GM12878 (cell line): ENCODE measurements around the gene TCF7L2. TPM values are rescaled to one million over a fixed set of nuclear protein-coding genes. Genes with fewer than 3 reads are reported as not detected.

Experiments used
- ATAC-seq: fragments of 200-7000 bp; cut with Tn5 transposase; 3 replicates; pipeline ENCODE4 v1.9.1; 2020; ENCODE audit warnings: mild to moderate bottlenecking, moderate library complexity
- BruUV-seq: library from RNA; stranded (reverse); fragments of 400-500 nt; replicated peaks from 2 replicates; lab custom pipeline; 2021; lab: Mats Ljungman, UMichigan
- CTCF ChIA-PET: fragments of 300-600 bp; sonication (Branson Sonifier 250); formaldehyde crosslinking; extraction: SDS; loops from one replicate; lab custom pipeline; 2021; ENCODE audit warnings: inconsistent platforms; lab: Yijun Ruan, JAX
- POLR2A ChIA-PET: fragments of 350-600 bp; formaldehyde crosslinking; extraction: SDS; loops from one replicate; lab custom pipeline; 2021; ENCODE audit warnings: inconsistent platforms; lab: Charles Lee
- RAD21 ChIA-PET: fragments of 300-600 bp; sonication (Branson Sonifier 250); formaldehyde crosslinking; loops from one replicate; lab custom pipeline; 2023; ENCODE audit warnings: antibody characterized with exemption; ENCODE audit not compliant: unreplicated experiment; lab: Charles Lee
- SMC1A ChIA-PET: fragments of 300-600 bp; sonication (Branson Sonifier 250); formaldehyde crosslinking; loops from one replicate; lab custom pipeline; 2023; ENCODE audit not compliant: unreplicated experiment, uncharacterized antibody; lab: Charles Lee
- DNase-seq: peaks from one replicate; pipeline ENCODE4 v3.0.0-alpha.2; 2011; ENCODE audit warnings: low read depth, low spot score
- FAIRE-seq: peaks from 3 replicates; lab custom pipeline; 2011; peaks lifted over from hg19 to GRCh38; lab: Jason Lieb, UNC
- H2AFZ ChIP-seq: 2 replicates; pipeline ENCODE4 v1.6.0; 2011; ENCODE audit warnings: low read depth, low read length, control low read depth; ENCODE audit not compliant: control insufficient read depth
- H3K27ac ChIP-seq: 2 replicates; pipeline ENCODE4 v1.5.1; 2011; ENCODE audit warnings: control low read depth; ENCODE audit not compliant: control insufficient read depth, insufficient read depth
- H3K27me3 ChIP-seq, 2 experiments: replicated peaks in 1 of 2; 2 replicates each; pipeline versions ENCODE4 v1.6.0 to v1.6.1; 2011; ENCODE audit warnings: low read length in 1 of 2; ENCODE audit not compliant: control insufficient read depth in 2 of 2, insufficient read depth in 2 of 2
- H3K36me3 ChIP-seq, 2 experiments: 2 replicates each; pipeline ENCODE4 v1.5.1; 2011; ENCODE audit warnings: low read length in 1 of 2; ENCODE audit not compliant: control insufficient read depth in 2 of 2, insufficient read depth in 2 of 2
- H3K4me1 ChIP-seq: 2 replicates; pipeline ENCODE4 v1.6.1; 2011; ENCODE audit warnings: mild to moderate bottlenecking, low read length, moderate library complexity, mixed read lengths; ENCODE audit not compliant: control insufficient read depth, insufficient read depth
- H3K4me2 ChIP-seq: 2 replicates; pipeline ENCODE4 v1.6.0; 2011; ENCODE audit warnings: control low read depth; ENCODE audit not compliant: control insufficient read depth, insufficient read depth
- H3K4me3 ChIP-seq: fragments of 200-600 bp; sonication (generic); 2 replicates; pipeline ENCODE4 v1.5.1; 2016
- H3K79me2 ChIP-seq: 2 replicates; pipeline ENCODE4 v1.6.0; 2011; ENCODE audit warnings: low read length; ENCODE audit not compliant: control insufficient read depth, insufficient read depth
- H3K9ac ChIP-seq: 2 replicates; pipeline ENCODE4 v1.8.0; 2011; ENCODE audit warnings: low read length, control low read depth, mixed read lengths; ENCODE audit not compliant: control insufficient read depth, insufficient read depth
- H3K9me3 ChIP-seq: replicated peaks from 3 replicates; pipeline ENCODE4 v1.5.1; 2011; ENCODE audit warnings: mild to moderate bottlenecking, low read length; ENCODE audit not compliant: control insufficient read depth, insufficient read depth
- H4K20me1 ChIP-seq: 2 replicates; pipeline ENCODE4 v1.6.0; 2011; ENCODE audit not compliant: control insufficient read depth, insufficient read depth
- KLF5 ChIP-seq: fragments of 450-650 bp; IDR thresholded peaks from 2 replicates; pipeline ENCODE4 v1.6.1; 2014; ENCODE audit warnings: mild to moderate bottlenecking; ENCODE audit not compliant: partially characterized antibody
- RBBP5 ChIP-seq: fragments of 200-600 bp; sonication (generic); conservative IDR thresholded peaks from 2 replicates; pipeline ENCODE4 v1.6.1; 2016
- TBL1XR1 ChIP-seq: IDR thresholded peaks from 2 replicates; pipeline ENCODE4 v1.6.1; 2012; ENCODE audit warnings: low read depth, low read length, improper control_type of control experiment
- ZBTB33 ChIP-seq: fragments of 450-650 bp; IDR thresholded peaks from 2 replicates; pipeline ENCODE4 v1.6.1; 2017; ENCODE audit warnings: mild to moderate bottlenecking
- ZZZ3 ChIP-seq: IDR thresholded peaks from 2 replicates; pipeline ENCODE4 v1.6.1; 2011; ENCODE audit warnings: low read depth; ENCODE audit not compliant: control insufficient read depth, insufficient read length
- WGBS: methylation state at CpG from one replicate; pipeline ENCODE4 v1.1.6; 2016; ENCODE audit warnings: low lambda C conversion rate; ENCODE audit not compliant: insufficient replicate concordance, insufficient coverage; ENCODE audit errors: missing lambda C conversion rate; 5-methylcytosine and 5-hydroxymethylcytosine counted together
- in situ Hi-C: fragments of 300-500 bp; cut with MboI; formaldehyde crosslinking; loops from 9 replicates; pipeline ENCODE4 v1.14.3; 2018; ENCODE audit warnings: mixed read lengths
- intact Hi-C: fragments of 100-400 bp; cut with micrococcal nuclease; formaldehyde crosslinking; loops from one replicate; pipeline ENCODE4 v1.14.2; 2022; ENCODE audit not compliant: unreplicated experiment
- polyA plus RNA-seq, 11 experiments: library from polyadenylated mRNA; depleted of rRNA in 4 of 11; unstranded in 6 of 11; stranded (reverse) in 5 of 11; fragments of >200 nt; fragmentation: Nextera tagmentation in 4 of 11; fragmentation: Illumina TruSeq in 1 of 11; extraction: Ambion mirVana in 4 of 11; extraction: Trizol in 1 of 11; gene quantifications; 1 replicate in 1 of 11; 2 replicates in 10 of 11; pipeline versions ENCODE4 v1.2.1 to v1.2.3, GENCODE V29; 2011 to 2016; ENCODE audit warnings: inconsistent platforms in 2 of 11, missing spikeins in 2 of 11, low read depth in 1 of 11
- total RNA-seq, 4 experiments: library from RNA; depleted of rRNA in 3 of 4; stranded (reverse); fragments of >200 nt in 3 of 4; fragmentation: Illumina TruSeq in 1 of 4; extraction: Trizol in 1 of 4; gene quantifications; 2 replicates each; pipeline versions ENCODE4 v1.2.1 to v1.2.3, GENCODE V29; 2013 to 2021
- TF ChIP-seq, protein P1 (sequence below): IDR thresholded peaks from 2 replicates; pipeline ENCODE4 v1.6.1; 2012; ENCODE audit warnings: mild to moderate bottlenecking, low read depth, low read length

Gene TCF7L2
- total and polyA plus RNA-seq, 10 of the 15 experiments (the other 5 are each of a cell fraction or from before 2014, with no cell fraction given): 0.02 to 1.1 (median 0.35) TPM; not detected in 4

DNA sequence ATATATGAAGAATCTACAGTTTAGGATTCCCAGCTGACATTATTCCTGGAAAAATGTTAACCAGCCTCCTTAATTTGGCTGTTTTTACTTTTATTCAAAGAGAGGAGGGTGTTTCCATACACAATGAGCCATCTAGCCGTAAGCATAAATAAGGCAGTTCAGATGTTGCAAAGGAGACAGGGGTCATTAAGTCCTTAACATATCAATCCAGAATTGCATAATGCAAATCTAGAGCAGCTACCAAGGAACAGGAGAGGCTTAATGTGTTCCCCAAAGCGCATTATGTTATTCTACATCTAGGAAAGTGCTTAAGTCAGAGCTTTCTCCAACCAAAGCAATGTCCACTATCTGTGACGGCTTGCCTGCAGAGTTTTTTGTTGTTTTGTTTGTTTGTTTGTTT lies 32.4 kb upstream of the TCF7L2 start:
- no peaks in the 10 kb centered on the region for H3K79me2 ChIP-seq
- no peak overlapping the region for H3K4me3 ChIP-seq
- H2AFZ ChIP-seq: no peak overlapping the region
- BruUV-seq: no TSS peak
- no peaks in the 10 kb centered on the region for H3K27me3 ChIP-seq
- ChIA-PET RAD21 (no interaction called here), SMC1A (no interaction called here), POLR2A (no interaction called here), CTCF (no interaction called here)
- intact Hi-C loops: no loop called here
- in situ Hi-C loops: no loop called here
- H3K27ac ChIP-seq: no peak overlapping the region
- no peaks in the 10 kb centered on the region for H4K20me1 ChIP-seq
- no peak overlapping the region for H3K4me2 ChIP-seq
- WGBS: 28% methylated on average over 3 of the region's 3 CpGs
- H3K4me1 ChIP-seq: no peaks in the 10 kb centered on the region
- no peak for ATAC-seq
- DNase-seq: no peak
- TF ChIP-seq ZZZ3 (no peak), KLF5 (no peak), RBBP5 (no peak), ZBTB33 (no peak), TBL1XR1 (no peak)
- TF ChIP-seq, protein P1, sequence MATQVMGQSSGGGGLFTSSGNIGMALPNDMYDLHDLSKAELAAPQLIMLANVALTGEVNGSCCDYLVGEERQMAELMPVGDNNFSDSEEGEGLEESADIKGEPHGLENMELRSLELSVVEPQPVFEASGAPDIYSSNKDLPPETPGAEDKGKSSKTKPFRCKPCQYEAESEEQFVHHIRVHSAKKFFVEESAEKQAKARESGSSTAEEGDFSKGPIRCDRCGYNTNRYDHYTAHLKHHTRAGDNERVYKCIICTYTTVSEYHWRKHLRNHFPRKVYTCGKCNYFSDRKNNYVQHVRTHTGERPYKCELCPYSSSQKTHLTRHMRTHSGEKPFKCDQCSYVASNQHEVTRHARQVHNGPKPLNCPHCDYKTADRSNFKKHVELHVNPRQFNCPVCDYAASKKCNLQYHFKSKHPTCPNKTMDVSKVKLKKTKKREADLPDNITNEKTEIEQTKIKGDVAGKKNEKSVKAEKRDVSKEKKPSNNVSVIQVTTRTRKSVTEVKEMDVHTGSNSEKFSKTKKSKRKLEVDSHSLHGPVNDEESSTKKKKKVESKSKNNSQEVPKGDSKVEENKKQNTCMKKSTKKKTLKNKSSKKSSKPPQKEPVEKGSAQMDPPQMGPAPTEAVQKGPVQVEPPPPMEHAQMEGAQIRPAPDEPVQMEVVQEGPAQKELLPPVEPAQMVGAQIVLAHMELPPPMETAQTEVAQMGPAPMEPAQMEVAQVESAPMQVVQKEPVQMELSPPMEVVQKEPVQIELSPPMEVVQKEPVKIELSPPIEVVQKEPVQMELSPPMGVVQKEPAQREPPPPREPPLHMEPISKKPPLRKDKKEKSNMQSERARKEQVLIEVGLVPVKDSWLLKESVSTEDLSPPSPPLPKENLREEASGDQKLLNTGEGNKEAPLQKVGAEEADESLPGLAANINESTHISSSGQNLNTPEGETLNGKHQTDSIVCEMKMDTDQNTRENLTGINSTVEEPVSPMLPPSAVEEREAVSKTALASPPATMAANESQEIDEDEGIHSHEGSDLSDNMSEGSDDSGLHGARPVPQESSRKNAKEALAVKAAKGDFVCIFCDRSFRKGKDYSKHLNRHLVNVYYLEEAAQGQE: no peak
- H3K36me3 ChIP-seq: no peaks in the 10 kb centered on the region
- no peaks in the 10 kb centered on the region for H3K9me3 ChIP-seq
- FAIRE-seq: no peak
- H3K9ac ChIP-seq: no peak overlapping the region
